ENCODE results near the gene PSMD5.

DNA sequence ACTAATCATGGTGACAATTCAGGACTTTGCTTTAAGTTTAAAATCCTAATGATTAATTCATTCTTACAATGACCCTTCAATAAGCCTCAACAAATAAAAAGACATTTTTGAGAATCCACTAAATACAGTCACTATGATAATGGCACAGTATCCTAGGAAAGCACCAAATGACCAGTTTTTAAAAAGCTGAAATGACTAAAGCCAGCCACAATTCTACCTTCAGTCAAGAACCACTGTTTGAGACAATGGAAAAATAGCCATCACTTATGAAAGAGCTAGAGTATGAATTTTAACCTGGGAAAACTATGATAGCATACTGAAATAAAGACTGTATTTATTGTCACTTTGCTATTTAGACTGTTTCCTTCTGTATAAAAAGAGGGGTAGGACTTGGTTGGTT is 63.5 kb downstream of the PSMD5 start:
- TF ChIP-seq, protein P1, sequence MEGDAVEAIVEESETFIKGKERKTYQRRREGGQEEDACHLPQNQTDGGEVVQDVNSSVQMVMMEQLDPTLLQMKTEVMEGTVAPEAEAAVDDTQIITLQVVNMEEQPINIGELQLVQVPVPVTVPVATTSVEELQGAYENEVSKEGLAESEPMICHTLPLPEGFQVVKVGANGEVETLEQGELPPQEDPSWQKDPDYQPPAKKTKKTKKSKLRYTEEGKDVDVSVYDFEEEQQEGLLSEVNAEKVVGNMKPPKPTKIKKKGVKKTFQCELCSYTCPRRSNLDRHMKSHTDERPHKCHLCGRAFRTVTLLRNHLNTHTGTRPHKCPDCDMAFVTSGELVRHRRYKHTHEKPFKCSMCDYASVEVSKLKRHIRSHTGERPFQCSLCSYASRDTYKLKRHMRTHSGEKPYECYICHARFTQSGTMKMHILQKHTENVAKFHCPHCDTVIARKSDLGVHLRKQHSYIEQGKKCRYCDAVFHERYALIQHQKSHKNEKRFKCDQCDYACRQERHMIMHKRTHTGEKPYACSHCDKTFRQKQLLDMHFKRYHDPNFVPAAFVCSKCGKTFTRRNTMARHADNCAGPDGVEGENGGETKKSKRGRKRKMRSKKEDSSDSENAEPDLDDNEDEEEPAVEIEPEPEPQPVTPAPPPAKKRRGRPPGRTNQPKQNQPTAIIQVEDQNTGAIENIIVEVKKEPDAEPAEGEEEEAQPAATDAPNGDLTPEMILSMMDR (IDR thresholded peaks at IDR 0.05), result no peak
- no peak for TF ChIP-seq POLR2A (IDR thresholded peaks at IDR 0.05)
